SW480 (cell line): ENCODE measurements around the gene SVOP.

Experiments used
- DNase-seq: peaks from one replicate; pipeline ENCODE4 v3.0.0-alpha.2; 2016; ENCODE audit warnings: low spot score

Gene SVOP

GRCh38 chr12:108935159-108935763 lies 85.6 kb downstream of the SVOP start:
- DNase-seq, result no peak

GRCh38 chr12:108933949-108934348 lies 86.9 kb downstream of the SVOP start:
- no peak for DNase-seq

- DNase-seq, result no peak
Observed at GRCh38 chr12:108930756-108931155, 90.1 kb downstream of the SVOP start.

GRCh38 chr12:108930155-108930554 lies 90.7 kb downstream of the SVOP start:
- no peak for DNase-seq

GRCh38 chr12:108928695-108929094 lies 92.2 kb downstream of the SVOP start:
- DNase-seq, result no peak

- no peak for DNase-seq
Observed at GRCh38 chr12:108922918-108923317, 98.0 kb downstream of the SVOP start.

- no peak for DNase-seq
Observed at GRCh38 chr12:108921946-108922345, 98.9 kb downstream of the SVOP start.

GRCh38 chr12:108918960-108919642 lies 101.8 kb downstream of the SVOP start:
- DNase-seq, result no peak

- no peak for DNase-seq
Observed at GRCh38 chr12:108918206-108918605, 102.7 kb downstream of the SVOP start.

- DNase-seq, result no peak
Observed at GRCh38 chr12:108916336-108916735, 104.5 kb downstream of the SVOP start.

- DNase-seq, result no peak
Observed at GRCh38 chr12:108915632-108916133, 105.2 kb downstream of the SVOP start.

- no peak for DNase-seq
Observed at GRCh38 chr12:108914121-108914531, 106.7 kb downstream of the SVOP start.

GRCh38 chr12:108912361-108912760 lies 108.5 kb downstream of the SVOP start:
- no peak for DNase-seq

GRCh38 chr12:108911915-108912314 lies 109.0 kb downstream of the SVOP start:
- DNase-seq, result no peak

- no peak for DNase-seq
Observed at GRCh38 chr12:108910336-108910735, 110.5 kb downstream of the SVOP start.

- DNase-seq, result peak; percentile 72
Observed at GRCh38 chr12:108907839-108908351, 113.0 kb downstream of the SVOP start.

- no peak for DNase-seq
Observed at GRCh38 chr12:108906971-108907370, 113.9 kb downstream of the SVOP start.

- no peak for DNase-seq
Observed at GRCh38 chr12:108905725-108906124, 115.1 kb downstream of the SVOP start.

GRCh38 chr12:108899145-108899544 lies 121.7 kb downstream of the SVOP start:
- no peak for DNase-seq

- DNase-seq, result no peak
Observed at GRCh38 chr12:108896817-108897216, 124.1 kb downstream of the SVOP start.

- no peak for DNase-seq
Observed at GRCh38 chr12:108896336-108896735, 124.5 kb downstream of the SVOP start.

GRCh38 chr12:108895220-108895802 lies 125.6 kb downstream of the SVOP start:
- DNase-seq, result no peak

- no peak for DNase-seq
Observed at GRCh38 chr12:108890208-108890607, 130.7 kb downstream of the SVOP start.
